Ectodermal cell (in vitro differentiated cells): ENCODE data around the gene NSL1.

Source experiments
- H3K27ac ChIP-seq: 2 replicates; pipeline ENCODE4 v1.7.0; 2013; ENCODE audit warnings: mild to moderate bottlenecking, low read depth, low read length; ENCODE audit not compliant: insufficient read depth, poor library complexity, severe bottlenecking
- H3K27me3 ChIP-seq: 2 replicates; pipeline ENCODE4 v1.7.0; 2013; ENCODE audit warnings: mild to moderate bottlenecking, low read length; ENCODE audit not compliant: insufficient read depth, control insufficient read depth, poor library complexity, severe bottlenecking
- H3K36me3 ChIP-seq: one replicate; pipeline ENCODE4 v1.7.0; 2013; ENCODE audit warnings: low read length; ENCODE audit not compliant: control insufficient read depth, insufficient read depth
- H3K4me1 ChIP-seq: one replicate; pipeline ENCODE4 v1.7.0; 2013; ENCODE audit warnings: low read length; ENCODE audit not compliant: control insufficient read depth, insufficient read depth
- H3K4me3 ChIP-seq: 2 replicates; pipeline ENCODE4 v1.7.0; 2013; ENCODE audit warnings: low read depth, low read length, control low read depth; ENCODE audit not compliant: insufficient read depth
- H3K9me3 ChIP-seq: 2 replicates; pipeline ENCODE4 v1.7.0; 2013; ENCODE audit warnings: mild to moderate bottlenecking, low read length, moderate library complexity; ENCODE audit not compliant: control insufficient read depth
- WGBS, 2 experiments: methylation state at CpG; one replicate each; pipeline ENCODE4 v1.1.7; 2013; ENCODE audit warnings: missing lambda C conversion rate in 2 of 2; 5-methylcytosine and 5-hydroxymethylcytosine counted together

The NSL1 gene

DNA sequence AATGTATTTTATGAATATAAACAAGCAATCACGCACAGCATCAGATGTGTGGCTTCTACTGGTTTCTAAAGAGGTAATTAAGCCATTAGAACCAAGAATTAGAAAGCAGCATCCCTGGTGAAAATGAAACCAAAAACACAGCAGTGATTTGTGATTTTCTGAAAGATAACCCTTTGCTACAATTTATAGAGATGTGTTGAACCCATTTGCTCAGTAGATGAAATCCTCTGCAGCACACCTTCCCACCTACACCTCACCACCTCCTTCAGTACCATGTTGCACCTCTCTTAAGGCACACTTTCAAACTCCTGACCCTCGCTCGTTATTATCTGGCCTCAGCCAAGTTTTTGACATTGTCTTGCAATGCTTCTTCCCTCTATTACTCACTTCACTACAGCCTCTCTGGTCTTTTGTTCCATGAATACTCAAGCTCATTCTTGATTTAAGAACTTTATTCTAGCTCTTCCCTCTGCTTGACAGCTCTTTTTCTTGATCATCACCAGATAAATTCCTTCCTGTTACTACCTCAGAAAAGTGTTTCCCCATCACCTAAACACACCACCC, 38.6 kb downstream of the NSL1 start:
- WGBS, 2 experiments, result 90 to 94% methylated on average over 3 of the region's 3 CpGs
- H3K27me3 ChIP-seq, result no peaks in the 10 kb centered on the region
- no peaks in the 10 kb centered on the region for H3K9me3 ChIP-seq
- no peak overlapping the region for H3K27ac ChIP-seq
- H3K4me1 ChIP-seq, result no peaks in the 10 kb centered on the region
- H3K4me3 ChIP-seq, result no peak overlapping the region
- no peaks in the 10 kb centered on the region for H3K36me3 ChIP-seq

- no peaks in the 10 kb centered on the region for H3K9me3 ChIP-seq
- no peak overlapping the region for H3K27ac ChIP-seq
- H3K27me3 ChIP-seq, result no peaks in the 10 kb centered on the region
- H3K36me3 ChIP-seq, result no peaks in the 10 kb centered on the region
- no peaks in the 10 kb centered on the region for H3K4me1 ChIP-seq
- 96 to 100% methylated on average over 1 to 3 of the region's 3 CpGs for WGBS, 2 experiments
- no peak overlapping the region for H3K4me3 ChIP-seq
Measured at GRCh38 chr1:212752252-212752933, 39.2 kb downstream of the NSL1 start.

- Histone ChIP-seq H3K27me3 (no peaks in the 10 kb centered on the region), H3K4me1 (no peaks in the 10 kb centered on the region), H3K4me3 (no peak overlapping the region), H3K36me3 (no peaks in the 10 kb centered on the region), H3K27ac (no peak overlapping the region), H3K9me3 (no peaks in the 10 kb centered on the region)
- WGBS, 2 experiments, result 67 to 68% methylated on average over 4 of the region's 4 CpGs
Measured at GRCh38 chr1:212749821-212750535, 41.6 kb downstream of the NSL1 start.

DNA sequence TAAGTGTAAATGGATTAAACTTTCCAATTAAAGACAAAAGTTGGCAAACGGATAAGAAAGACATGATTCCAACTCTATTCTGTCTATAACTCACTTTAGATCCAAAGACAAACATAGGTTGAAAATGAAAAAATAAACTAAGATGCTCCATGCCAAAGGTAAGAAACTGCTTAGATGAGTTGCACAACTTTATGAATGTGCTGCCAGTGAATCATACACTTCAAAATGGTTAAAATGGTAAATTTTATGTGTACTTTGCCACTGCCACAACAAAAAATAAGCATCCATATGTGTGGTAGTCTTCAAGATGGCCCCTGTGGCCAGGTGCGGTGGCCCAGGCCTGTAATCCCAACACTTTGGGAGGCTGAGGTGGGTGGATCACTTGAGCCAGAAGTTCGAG, 45.0 kb downstream of the NSL1 start:
- 86 to 96% methylated on average over 2 to 3 of the region's 3 CpGs for WGBS, 2 experiments

GRCh38 chr1:212745303-212745702, 46.3 kb downstream of the NSL1 start:
- Histone ChIP-seq H3K4me3 (no peak overlapping the region), H3K27me3 (no peaks in the 10 kb centered on the region), H3K9me3 (no peaks in the 10 kb centered on the region), H3K36me3 (no peaks in the 10 kb centered on the region), H3K27ac (no peak overlapping the region), H3K4me1 (no peaks in the 10 kb centered on the region)

More for the DNA sequence above, 45.0 kb downstream of the NSL1 start:
- H3K4me3 ChIP-seq, result no peak overlapping the region
- no peaks in the 10 kb centered on the region for H3K36me3 ChIP-seq
- no peak overlapping the region for H3K27ac ChIP-seq
- H3K27me3 ChIP-seq, result no peaks in the 10 kb centered on the region
- H3K4me1 ChIP-seq, result no peaks in the 10 kb centered on the region
- H3K9me3 ChIP-seq, result no peaks in the 10 kb centered on the region

GRCh38 chr1:212743901-212744475, 47.6 kb downstream of the NSL1 start:
- H3K4me1 ChIP-seq, result no peaks in the 10 kb centered on the region
- 88 to 91% methylated on average over 4 of the region's 4 CpGs for WGBS, 2 experiments
- H3K27ac ChIP-seq, result no peak overlapping the region
- no peaks in the 10 kb centered on the region for H3K27me3 ChIP-seq
- H3K9me3 ChIP-seq, result no peaks in the 10 kb centered on the region
- no peaks in the 10 kb centered on the region for H3K36me3 ChIP-seq
- H3K4me3 ChIP-seq, result no peak overlapping the region

- Histone ChIP-seq H3K27ac (no peak overlapping the region), H3K27me3 (no peaks in the 10 kb centered on the region), H3K9me3 (no peaks in the 10 kb centered on the region), H3K36me3 (no peaks in the 10 kb centered on the region), H3K4me1 (no peaks in the 10 kb centered on the region), H3K4me3 (no peak overlapping the region)
- 90 to 100% methylated on average over 1 of the region's 1 CpG for WGBS, 2 experiments
Measured at GRCh38 chr1:212738330-212738729, 53.2 kb downstream of the NSL1 start.

DNA sequence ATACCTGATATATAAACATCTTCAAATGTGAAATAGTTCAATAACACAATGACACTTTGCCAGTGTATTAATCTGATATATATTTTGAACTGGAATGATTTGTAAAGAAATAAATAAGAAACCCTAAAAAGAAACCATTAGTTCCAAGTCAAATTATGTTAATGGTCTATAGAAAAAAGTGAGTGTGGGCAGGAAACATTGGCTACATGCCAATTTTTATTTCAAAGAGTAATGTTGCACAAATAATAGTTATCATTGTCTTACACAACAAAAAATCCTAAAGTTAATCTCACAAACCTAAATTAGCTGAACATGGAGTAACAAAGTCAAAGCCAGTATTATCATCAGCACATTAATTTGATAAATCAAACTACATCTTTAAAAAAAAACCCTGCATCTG, 54.0 kb downstream of the NSL1 start:
- Histone ChIP-seq H3K9me3 (no peaks in the 10 kb centered on the region), H3K4me1 (no peaks in the 10 kb centered on the region), H3K27me3 (no peaks in the 10 kb centered on the region), H3K4me3 (no peak overlapping the region), H3K27ac (no peak overlapping the region), H3K36me3 (no peaks in the 10 kb centered on the region)

DNA sequence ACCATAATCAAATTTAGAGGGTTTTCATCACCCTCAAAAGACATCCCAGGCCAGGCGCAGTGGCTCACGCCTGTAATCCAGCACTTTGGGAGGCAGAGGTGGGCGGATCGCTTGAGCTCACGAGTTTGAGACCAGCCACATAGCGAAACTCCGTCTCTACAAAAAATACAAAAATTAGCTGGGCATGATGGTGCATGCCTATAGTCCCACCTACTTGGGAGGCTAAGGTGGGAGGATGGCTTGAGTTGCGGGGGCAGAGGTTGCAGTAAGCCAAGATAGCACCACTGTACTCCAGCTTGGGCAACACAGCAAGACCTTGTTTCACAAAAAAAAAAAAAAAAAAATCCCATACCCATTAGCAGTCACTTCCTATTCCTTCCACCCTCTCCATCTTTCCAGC, 58.5 kb downstream of the NSL1 start:
- Histone ChIP-seq H3K27me3 (no peaks in the 10 kb centered on the region), H3K36me3 (no peaks in the 10 kb centered on the region), H3K9me3 (no peaks in the 10 kb centered on the region), H3K4me1 (no peaks in the 10 kb centered on the region), H3K4me3 (no peak overlapping the region), H3K27ac (no peak overlapping the region)
- 91 to 95% methylated on average over 8 of the region's 8 CpGs for WGBS, 2 experiments

- no peaks in the 10 kb centered on the region for H3K4me1 ChIP-seq
- H3K27me3 ChIP-seq, result no peaks in the 10 kb centered on the region
- 83 to 100% methylated on average over 1 of the region's 1 CpG for WGBS, 2 experiments
- no peaks in the 10 kb centered on the region for H3K9me3 ChIP-seq
- H3K36me3 ChIP-seq, result no peaks in the 10 kb centered on the region
- no peak overlapping the region for H3K27ac ChIP-seq
- H3K4me3 ChIP-seq, result no peak overlapping the region
Measured at GRCh38 chr1:212731630-212732029, 59.9 kb downstream of the NSL1 start.
